ENCODE results near the gene CRHBP. TPM values are rescaled to one million over a fixed set of nuclear protein-coding genes. Genes with fewer than 3 reads are reported as not detected.
"Not testable (repeated sequence)": the region's sequence is repeated elsewhere in the genome, so short reads cannot be mapped to it uniquely, and the experiment has no call there.

CRHBP gene
- total RNA-seq, 2 donors from 2014 or later = 2.0 to 3.2 TPM

DNA sequence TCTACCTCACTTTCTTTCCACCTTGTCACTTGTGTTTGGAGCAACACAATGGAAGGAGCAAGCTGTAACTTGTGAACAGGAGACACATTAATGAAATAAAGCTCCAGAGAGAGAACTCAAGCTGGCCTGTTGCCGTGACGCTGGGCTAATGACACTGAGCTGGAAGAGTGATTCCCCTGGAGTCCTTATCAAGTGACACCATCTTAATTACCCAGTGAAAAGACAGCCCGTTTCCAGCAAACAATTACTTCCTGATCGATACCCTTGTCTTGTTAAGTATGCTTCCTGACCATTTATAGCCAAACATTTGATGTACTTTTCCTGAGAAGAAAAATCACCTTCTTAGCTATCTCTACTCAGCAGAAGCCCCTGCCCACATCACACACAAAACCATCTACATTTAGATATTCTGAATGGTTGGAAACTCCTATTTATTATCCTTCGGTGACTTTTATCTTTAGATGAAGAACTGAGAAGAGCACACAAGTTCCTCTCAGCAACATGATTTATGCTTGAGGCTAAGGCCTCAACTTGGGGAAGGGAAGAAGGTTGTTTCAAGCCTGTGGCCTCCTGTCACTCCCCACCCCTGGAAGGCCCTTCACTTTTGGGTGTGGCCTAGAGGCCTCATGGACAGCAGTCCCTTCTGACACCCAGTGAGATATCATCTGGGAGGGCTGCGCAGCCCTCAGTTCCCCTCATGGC lies 34.1 kb downstream of the CRHBP start:
- DNase-seq (ENCODE audit: low spot score) = no peak
- no peak for ATAC-seq (ENCODE audit: insufficient number of reproducible peaks, low FRiP score, low read depth)
- Histone ChIP-seq H3K9me3 (no peaks in the 10 kb centered on the region), H3K27me3 (replicated peaks; ENCODE audit: insufficient read depth) (no peaks in the 10 kb centered on the region), H3K4me1 (ENCODE audit: control insufficient read depth in 1 of 2, low read depth in 2 of 2) (no peaks in the 10 kb centered on the region), H3K4me3 (no peak overlapping the region), H3K36me3 (no peaks in the 10 kb centered on the region), H3K27ac (no peak overlapping the region)
- TF ChIP-seq, protein P1, sequence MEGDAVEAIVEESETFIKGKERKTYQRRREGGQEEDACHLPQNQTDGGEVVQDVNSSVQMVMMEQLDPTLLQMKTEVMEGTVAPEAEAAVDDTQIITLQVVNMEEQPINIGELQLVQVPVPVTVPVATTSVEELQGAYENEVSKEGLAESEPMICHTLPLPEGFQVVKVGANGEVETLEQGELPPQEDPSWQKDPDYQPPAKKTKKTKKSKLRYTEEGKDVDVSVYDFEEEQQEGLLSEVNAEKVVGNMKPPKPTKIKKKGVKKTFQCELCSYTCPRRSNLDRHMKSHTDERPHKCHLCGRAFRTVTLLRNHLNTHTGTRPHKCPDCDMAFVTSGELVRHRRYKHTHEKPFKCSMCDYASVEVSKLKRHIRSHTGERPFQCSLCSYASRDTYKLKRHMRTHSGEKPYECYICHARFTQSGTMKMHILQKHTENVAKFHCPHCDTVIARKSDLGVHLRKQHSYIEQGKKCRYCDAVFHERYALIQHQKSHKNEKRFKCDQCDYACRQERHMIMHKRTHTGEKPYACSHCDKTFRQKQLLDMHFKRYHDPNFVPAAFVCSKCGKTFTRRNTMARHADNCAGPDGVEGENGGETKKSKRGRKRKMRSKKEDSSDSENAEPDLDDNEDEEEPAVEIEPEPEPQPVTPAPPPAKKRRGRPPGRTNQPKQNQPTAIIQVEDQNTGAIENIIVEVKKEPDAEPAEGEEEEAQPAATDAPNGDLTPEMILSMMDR (IDR thresholded peaks at IDR 0.05) = no peak

DNA sequence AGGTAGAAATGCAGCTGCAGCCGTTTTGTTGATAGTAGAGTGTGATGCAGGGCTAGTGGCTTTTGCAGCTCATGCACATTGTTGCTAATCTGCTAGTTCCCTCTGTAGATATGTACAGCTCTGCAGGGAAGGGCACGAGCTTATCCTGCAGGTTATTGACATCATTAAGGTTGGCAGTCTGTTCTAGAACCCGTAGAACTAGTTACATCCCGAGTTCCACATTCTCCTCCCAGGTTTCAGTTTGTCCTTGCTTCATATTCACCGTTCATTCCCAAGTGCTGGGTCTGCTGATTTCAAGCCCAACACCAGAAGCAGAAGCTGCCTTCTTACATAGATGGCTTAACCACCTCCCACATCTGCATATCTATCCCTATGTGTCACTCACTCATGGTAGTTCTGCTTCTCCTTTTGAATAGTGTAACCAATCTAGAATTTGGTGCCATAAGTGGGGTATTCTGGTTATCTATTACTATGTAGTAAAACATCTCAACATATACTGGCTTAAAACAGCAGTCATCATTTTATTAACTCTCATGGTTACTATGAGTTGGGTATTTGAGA lies 38.1 kb downstream of the CRHBP start:
- Histone ChIP-seq H3K9me3 (no peaks in the 10 kb centered on the region), H3K27ac (no peak overlapping the region), H3K4me3 (no peak overlapping the region), H3K36me3 (no peaks in the 10 kb centered on the region), H3K27me3 (replicated peaks; ENCODE audit: insufficient read depth) (no peaks in the 10 kb centered on the region), H3K4me1 (ENCODE audit: control insufficient read depth in 1 of 2, low read depth in 2 of 2) (no peaks in the 10 kb centered on the region)
- ATAC-seq (ENCODE audit: insufficient number of reproducible peaks, low FRiP score, low read depth) (no peak), DNase-seq (ENCODE audit: low spot score) (no peak)
- TF ChIP-seq, protein P1 (IDR thresholded peaks at IDR 0.05) = no peak

DNA sequence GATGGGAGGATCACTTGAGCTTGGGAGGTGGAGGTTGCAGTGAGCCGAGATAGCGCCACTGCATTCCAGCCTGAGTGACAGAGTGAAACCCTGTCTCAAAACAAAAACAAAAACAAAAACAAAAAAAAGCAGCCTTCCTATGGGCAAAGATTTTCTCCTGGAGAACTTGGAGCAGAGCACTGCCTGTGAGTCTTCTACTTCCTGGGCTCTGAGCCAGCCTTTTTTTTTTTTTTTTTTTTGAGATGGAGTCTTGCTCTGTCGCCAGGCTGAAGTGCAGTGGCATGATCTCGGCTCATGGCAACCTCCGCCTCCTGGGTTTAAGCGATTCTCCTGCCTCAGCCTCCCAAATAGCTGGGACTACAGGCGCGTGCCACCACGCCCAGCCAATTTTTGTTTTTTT lies 40.6 kb downstream of the CRHBP start:
- H3K36me3 ChIP-seq; H3K27ac ChIP-seq; H3K4me3 ChIP-seq; DNase-seq (ENCODE audit: low spot score); H3K27me3 ChIP-seq (replicated peaks; ENCODE audit: insufficient read depth); H3K9me3 ChIP-seq; ATAC-seq (ENCODE audit: insufficient number of reproducible peaks, low FRiP score, low read depth); H3K4me1 ChIP-seq (ENCODE audit: control insufficient read depth in 1 of 2, low read depth in 2 of 2): not testable (repeated sequence)

DNA sequence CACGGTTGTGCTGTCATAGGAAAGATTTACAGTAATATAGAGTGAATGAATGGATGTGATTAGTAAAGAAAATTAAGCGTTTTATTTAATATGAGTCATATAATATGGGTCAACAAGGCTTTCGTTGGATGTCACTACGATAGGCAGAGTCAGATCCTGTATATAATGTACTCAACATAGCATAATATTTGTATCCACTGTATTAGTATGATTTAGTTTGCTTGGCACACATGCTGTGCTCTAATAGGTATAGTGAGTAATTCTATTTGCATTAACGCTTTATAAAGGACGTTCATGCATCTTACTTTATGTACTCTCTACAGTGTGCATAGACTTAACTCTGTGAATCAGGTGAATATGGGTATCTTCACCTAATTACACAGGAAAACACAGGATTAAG lies 41.5 kb downstream of the CRHBP start:
- Histone ChIP-seq H3K9me3 (no peaks in the 10 kb centered on the region), H3K4me1 (ENCODE audit: control insufficient read depth in 1 of 2, low read depth in 2 of 2) (no peaks in the 10 kb centered on the region), H3K27ac (no peak overlapping the region), H3K36me3 (no peaks in the 10 kb centered on the region), H3K27me3 (replicated peaks; ENCODE audit: insufficient read depth) (no peaks in the 10 kb centered on the region), H3K4me3 (no peak overlapping the region)
- ATAC-seq (ENCODE audit: insufficient number of reproducible peaks, low FRiP score, low read depth) (no peak), DNase-seq (ENCODE audit: low spot score) (no peak)
- TF ChIP-seq, protein P1 (IDR thresholded peaks at IDR 0.05) = no peak

DNA sequence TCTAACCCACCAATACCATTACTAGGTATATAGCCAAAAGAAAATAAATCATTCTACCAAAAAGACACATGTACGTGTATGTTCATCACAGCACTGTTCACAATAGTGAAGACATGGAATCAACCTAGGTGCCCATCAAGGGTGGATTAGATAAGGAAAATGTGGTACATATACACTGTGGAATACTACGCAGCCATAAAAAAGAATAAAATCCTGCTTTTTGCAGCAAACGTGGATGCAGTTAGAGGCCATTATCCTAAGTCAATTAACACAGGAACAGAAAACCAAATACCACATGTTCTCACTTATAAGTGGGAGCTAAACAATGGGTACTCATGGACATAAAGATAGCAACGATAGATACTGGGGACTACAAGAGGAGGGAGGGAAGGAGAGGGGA lies 45.4 kb downstream of the CRHBP start:
- not testable (repeated sequence) for H3K27me3 ChIP-seq (replicated peaks; ENCODE audit: insufficient read depth); H3K9me3 ChIP-seq; H3K27ac ChIP-seq; DNase-seq (ENCODE audit: low spot score); ATAC-seq (ENCODE audit: insufficient number of reproducible peaks, low FRiP score, low read depth); H3K4me3 ChIP-seq; H3K36me3 ChIP-seq; H3K4me1 ChIP-seq (ENCODE audit: control insufficient read depth in 1 of 2, low read depth in 2 of 2)

DNA sequence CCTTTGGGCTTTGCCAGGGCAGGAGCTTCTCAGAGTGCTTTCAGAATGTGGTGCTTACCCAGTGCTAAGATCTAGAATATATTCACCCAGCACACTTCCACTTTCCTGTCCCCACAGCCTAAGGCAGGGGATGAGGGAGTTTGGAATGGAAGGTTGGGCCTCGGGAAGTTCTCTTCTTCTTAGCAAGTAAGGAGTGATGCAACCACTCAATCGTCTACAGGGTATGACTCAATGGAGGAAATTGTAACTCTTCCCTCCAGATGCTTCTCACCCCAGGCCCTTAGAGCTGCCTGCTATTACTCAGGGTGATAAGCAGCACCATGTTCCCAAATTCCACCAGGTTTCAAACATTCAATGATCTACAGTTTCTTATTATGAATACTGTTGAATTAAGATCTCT lies 46.6 kb downstream of the CRHBP start:
- no peak overlapping the region for H3K4me3 ChIP-seq
- H3K27me3 ChIP-seq (replicated peaks; ENCODE audit: insufficient read depth) = no peaks in the 10 kb centered on the region
- DNase-seq (ENCODE audit: low spot score) = no peak
- no peak overlapping the region for H3K27ac ChIP-seq
- H3K4me1 ChIP-seq (ENCODE audit: control insufficient read depth in 1 of 2, low read depth in 2 of 2) = no peaks in the 10 kb centered on the region
- TF ChIP-seq, protein P1 (IDR thresholded peaks at IDR 0.05) = no peak
- H3K9me3 ChIP-seq = no peaks in the 10 kb centered on the region
- ATAC-seq (ENCODE audit: insufficient number of reproducible peaks, low FRiP score, low read depth) = no peak
- H3K36me3 ChIP-seq = no peaks in the 10 kb centered on the region

Measured in thoracic aorta (tissue), 2 donors.